A549 (cell line): Measurements from ENCODE around the gene ATP13A5. TPM values are rescaled to one million over a fixed set of nuclear protein-coding genes. Genes with fewer than 3 reads are reported as not detected.

Source experiments
- ATAC-seq, 2 experiments: fragments of 200-7000 bp in 1 of 2; fragments of >200 bp in 1 of 2; cut with Nextera tagmentation in 1 of 2; cut with Tn5 transposase in 1 of 2; 3 replicates each; pipeline versions ENCODE4 v1.8.0 to v1.9.1; 2018 to 2020; ENCODE audit warnings: mild to moderate bottlenecking in 1 of 2, moderate library complexity in 1 of 2
- CTCF ChIA-PET: fragments of 300-600 bp; sonication (Branson Sonifier 250); formaldehyde crosslinking; extraction: SDS; loops from one replicate; lab custom pipeline; 2021; ENCODE audit warnings: antibody characterized with exemption, inconsistent platforms; lab: Yijun Ruan, JAX
- POLR2A ChIA-PET: fragments of 350-600 bp; formaldehyde crosslinking; extraction: SDS; loops from one replicate; lab custom pipeline; 2021; ENCODE audit warnings: antibody characterized with exemption, inconsistent platforms; lab: Yijun Ruan, JAX
- DNase-seq, 2 experiments: peaks; one replicate each; pipeline versions ENCODE4 v3.0.0 to v3.0.0-alpha.2; 2011 to 2016; ENCODE audit warnings: low read depth in 1 of 2, low spot score in 1 of 2
- FAIRE-seq: peaks from 2 replicates; lab custom pipeline; 2011; peaks lifted over from hg19 to GRCh38; lab: Jason Lieb, UNC
- H3K27ac ChIP-seq, 2 experiments: fragments of >200 bp; sonication (Bioruptor Twin); formaldehyde crosslinking; 3 replicates each; pipeline ENCODE4 v1.5.1; 2016 to 2017
- H3K4me1 ChIP-seq: fragments of >200 bp; sonication (Bioruptor Twin); formaldehyde crosslinking; 3 replicates; pipeline ENCODE4 v1.6.1; 2016
- H3K4me2 ChIP-seq: fragments of >200 bp; sonication (Bioruptor Twin); formaldehyde crosslinking; 3 replicates; pipeline ENCODE4 v1.6.1; 2016
- H3K4me3 ChIP-seq: fragments of >200 bp; sonication (Bioruptor Twin); formaldehyde crosslinking; 3 replicates; pipeline ENCODE4 v1.5.1; 2016
- H3K9me3 ChIP-seq: fragments of >200 bp; sonication (Bioruptor Twin); formaldehyde crosslinking; 3 replicates; pipeline ENCODE4 v1.6.1; 2016
- BHLHE40 ChIP-seq: IDR thresholded peaks from 2 replicates; pipeline ENCODE4 v1.6.1; 2012; ENCODE audit warnings: low read depth, low read length, inconsistent platforms
- CBX2 ChIP-seq: fragments of 200-600 bp; sonication (generic); IDR thresholded peaks from 2 replicates; pipeline ENCODE4 v1.6.1; 2016; ENCODE audit warnings: low read depth, mild to moderate bottlenecking, borderline replicate concordance
- CEBPB ChIP-seq, 2 experiments: fragments of >200 bp in 1 of 2; sonication (Bioruptor Twin) in 1 of 2; formaldehyde crosslinking in 1 of 2; IDR thresholded peaks; 2 replicates each; pipeline ENCODE4 v1.6.1; 2012 to 2016
- CHD4 ChIP-seq: fragments of 200-600 bp; sonication (generic); IDR thresholded peaks from 2 replicates; pipeline ENCODE4 v1.6.1; 2016; ENCODE audit warnings: antibody characterized with exemption, mild to moderate bottlenecking, borderline replicate concordance
- CTCF ChIP-seq: fragments of >200 bp; sonication (Bioruptor Twin); formaldehyde crosslinking; IDR thresholded peaks from 3 replicates; pipeline ENCODE4 v1.5.1; 2016
- E2F6 ChIP-seq: IDR thresholded peaks from 2 replicates; pipeline ENCODE4 v1.6.1; 2012; ENCODE audit warnings: low read depth, borderline replicate concordance
- EHMT2 ChIP-seq: fragments of 200-600 bp; sonication (generic); IDR thresholded peaks from 2 replicates; pipeline ENCODE4 v1.6.1; 2016; ENCODE audit warnings: antibody characterized with exemption, low read depth, mild to moderate bottlenecking, moderate library complexity
- EP300 ChIP-seq, 2 experiments: fragments of >200 bp; sonication (Bioruptor Twin); formaldehyde crosslinking; IDR thresholded peaks; 2 replicates in 1 of 2; 3 replicates in 1 of 2; pipeline ENCODE4 v1.6.1; 2016 to 2017
- FOSB ChIP-seq: fragments of 250-450 bp; sonication (Bioruptor Pico); IDR thresholded peaks from 2 replicates; pipeline ENCODE4 v1.5.0; 2020; ENCODE audit warnings: mild to moderate bottlenecking, moderate library complexity
- GATA3 ChIP-seq: IDR thresholded peaks from 2 replicates; pipeline ENCODE4 v1.6.1; 2012; ENCODE audit warnings: borderline replicate concordance
- HOXA7 ChIP-seq: fragments of 250-450 bp; sonication (Bioruptor Pico); IDR thresholded peaks from 2 replicates; pipeline ENCODE4 v1.5.0; 2020; ENCODE audit warnings: mild to moderate bottlenecking, moderate library complexity
- JUN ChIP-seq, 2 experiments: fragments of >200 bp; sonication (Bioruptor Twin); formaldehyde crosslinking; IDR thresholded peaks; 2 replicates in 1 of 2; 3 replicates in 1 of 2; pipeline ENCODE4 v1.6.1; 2016 to 2017
- JUNB ChIP-seq: fragments of >200 bp; sonication (Bioruptor Twin); formaldehyde crosslinking; IDR thresholded peaks from 2 replicates; pipeline ENCODE4 v1.6.1; 2016
- KDM1A ChIP-seq: fragments of 200-600 bp; sonication (generic); IDR thresholded peaks from 2 replicates; pipeline ENCODE4 v1.6.1; 2016; ENCODE audit warnings: low read depth, mild to moderate bottlenecking
- KDM5A ChIP-seq: fragments of 200-600 bp; sonication (generic); IDR thresholded peaks from 2 replicates; pipeline ENCODE4 v1.6.1; 2016; ENCODE audit warnings: antibody characterized with exemption, mild to moderate bottlenecking
- MAZ ChIP-seq: fragments of 150-350 bp; IDR thresholded peaks from 2 replicates; pipeline ENCODE4 v1.6.1; 2014; ENCODE audit warnings: antibody characterized with exemption, low read depth, low read length, borderline replicate concordance
- MYC ChIP-seq: IDR thresholded peaks from 2 replicates; pipeline ENCODE4 v1.6.1; 2012; ENCODE audit warnings: mild to moderate bottlenecking, inconsistent platforms, low read length, improper control_type of control experiment, borderline replicate concordance
- NFE2L2 ChIP-seq: fragments of 150-350 bp; conservative IDR thresholded peaks from 2 replicates; pipeline ENCODE4 v1.6.1; 2014; ENCODE audit warnings: low read length
- NPAS2 ChIP-seq: fragments of 250-450 bp; sonication (Bioruptor Pico); IDR thresholded peaks from 2 replicates; pipeline ENCODE4 v1.8.0; 2022; ENCODE audit warnings: mild to moderate bottlenecking, moderate library complexity, borderline replicate concordance
- NR3C1 ChIP-seq: fragments of >200 bp; sonication (Bioruptor Twin); formaldehyde crosslinking; IDR thresholded peaks from 3 replicates; pipeline ENCODE4 v1.6.1; 2017
- PBX3 ChIP-seq: IDR thresholded peaks from 2 replicates; pipeline ENCODE4 v1.6.1; 2012
- POLR2A ChIP-seq: IDR thresholded peaks from 2 replicates; pipeline ENCODE4 v1.6.1; 2012; ENCODE audit warnings: mild to moderate bottlenecking, low read length
- POLR2AphosphoS2 ChIP-seq: conservative IDR thresholded peaks from 2 replicates; pipeline ENCODE4 v1.6.1; 2012; ENCODE audit warnings: low read length, improper control_type of control experiment, inconsistent platforms
- RAD21 ChIP-seq, 2 experiments: fragments of >200 bp in 1 of 2; sonication (Bioruptor Twin) in 1 of 2; formaldehyde crosslinking in 1 of 2; IDR thresholded peaks in 1 of 2; conservative IDR thresholded peaks in 1 of 2; 2 replicates in 1 of 2; 3 replicates in 1 of 2; pipeline ENCODE4 v1.6.1; 2012 to 2018; ENCODE audit warnings: inconsistent platforms in 1 of 2
- RNF2 ChIP-seq: fragments of 200-600 bp; sonication (generic); IDR thresholded peaks from 2 replicates; pipeline ENCODE4 v1.6.1; 2016; ENCODE audit warnings: low read depth, mild to moderate bottlenecking, antibody characterized with exemption, moderate library complexity, borderline replicate concordance
- TP53 ChIP-seq: fragments of 250-450 bp; sonication (Bioruptor Pico); IDR thresholded peaks from 2 replicates; pipeline ENCODE4 v1.5.0; 2021; ENCODE audit warnings: mild to moderate bottlenecking, moderate library complexity
- ZNF302 ChIP-seq: fragments of 250-450 bp; sonication (Bioruptor Pico); IDR thresholded peaks from 2 replicates; pipeline ENCODE4 v1.9.0; 2021; ENCODE audit warnings: inconsistent platforms, mild to moderate bottlenecking, moderate library complexity
- ZSCAN20 ChIP-seq: fragments of 250-450 bp; sonication (Bioruptor Pico); IDR thresholded peaks from 2 replicates; pipeline ENCODE4 v1.8.0; 2022; ENCODE audit warnings: mild to moderate bottlenecking, moderate library complexity
- WGBS: methylation state at CpG from one replicate; pipeline ENCODE4 v1.1.6; 2017; ENCODE audit errors: missing lambda C conversion rate; 5-methylcytosine and 5-hydroxymethylcytosine counted together
- polyA plus RNA-seq, 4 experiments: library from polyadenylated mRNA; depleted of rRNA in 3 of 4; stranded (reverse); fragments of >200 nt; fragmentation: RNase III in 1 of 4; extraction: RNeasy Plus Mini Kit Qiagen cat#74134 plus additional on column Dnase treatment in 1 of 4; gene quantifications; 2 replicates in 3 of 4; 3 replicates in 1 of 4; pipeline ENCODE4 v1.2.3, GENCODE V29; 2011 to 2017
- TF ChIP-seq, protein P1 (sequence below): fragments of 450-650 bp; IDR thresholded peaks from 2 replicates; pipeline ENCODE4 v1.6.1; 2014; ENCODE audit warnings: antibody characterized with exemption
- TF ChIP-seq, protein P2 (sequence below): IDR thresholded peaks from 2 replicates; pipeline ENCODE4 v1.6.1; 2012

ATP13A5 gene
- polyA plus RNA-seq, 2 of the 4 experiments (the other 2 are of a cell fraction) = not detected

GRCh38 chr3:193292386-193292785 lies 86.2 kb downstream of the ATP13A5 start:
- DNase-seq (no peak), FAIRE-seq (no peak), ATAC-seq (no peak)
- WGBS = 0% methylated on average over 3 of the region's 3 CpGs
- POLR2A ChIA-PET = no interaction called here
- Histone ChIP-seq H3K4me1 (no peaks in the 10 kb centered on the region), H3K27ac (no peak overlapping the region), H3K4me2 (no peak overlapping the region), H3K4me3 (no peak overlapping the region), H3K9me3 (no peaks in the 10 kb centered on the region)
- CTCF ChIA-PET = no interaction called here
- no peak for TF ChIP-seq CHD4
- no peak for TF ChIP-seq FOSB (CRISPR knock-in tag)
- no peak for TF ChIP-seq POLR2A

- Histone ChIP-seq H3K4me2 (no peak overlapping the region), H3K4me1 (no peaks in the 10 kb centered on the region), H3K4me3 (no peak overlapping the region), H3K27ac (no peak overlapping the region), H3K9me3 (no peaks in the 10 kb centered on the region)
- FAIRE-seq (no peak), DNase-seq (no peak), ATAC-seq (no peak)
- TF ChIP-seq JUN (IDR thresholded peaks at IDR 0.05) = no peak
- no peak for TF ChIP-seq JUNB
- no peak for TF ChIP-seq CBX2
- TF ChIP-seq, protein P1, sequence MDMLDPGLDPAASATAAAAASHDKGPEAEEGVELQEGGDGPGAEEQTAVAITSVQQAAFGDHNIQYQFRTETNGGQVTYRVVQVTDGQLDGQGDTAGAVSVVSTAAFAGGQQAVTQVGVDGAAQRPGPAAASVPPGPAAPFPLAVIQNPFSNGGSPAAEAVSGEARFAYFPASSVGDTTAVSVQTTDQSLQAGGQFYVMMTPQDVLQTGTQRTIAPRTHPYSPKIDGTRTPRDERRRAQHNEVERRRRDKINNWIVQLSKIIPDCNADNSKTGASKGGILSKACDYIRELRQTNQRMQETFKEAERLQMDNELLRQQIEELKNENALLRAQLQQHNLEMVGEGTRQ = no peak
- no peak for TF ChIP-seq POLR2A
- TF ChIP-seq CTCF = no peak
- TF ChIP-seq RAD21 (conservative IDR thresholded peaks at IDR 0.05 in 1 of 2, IDR thresholded peaks at IDR 0.05 in 1 of 2) = no peak
- no peak for TF ChIP-seq HOXA7
- TF ChIP-seq POLR2AphosphoS2 = no peak
- no peak for TF ChIP-seq RNF2
- TF ChIP-seq GATA3 = no peak
- no peak for TF ChIP-seq EHMT2
- TF ChIP-seq ZNF302 (CRISPR knock-in tag) = no peak
- TF ChIP-seq, protein P2, sequence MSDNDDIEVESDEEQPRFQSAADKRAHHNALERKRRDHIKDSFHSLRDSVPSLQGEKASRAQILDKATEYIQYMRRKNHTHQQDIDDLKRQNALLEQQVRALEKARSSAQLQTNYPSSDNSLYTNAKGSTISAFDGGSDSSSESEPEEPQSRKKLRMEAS = no peak
- TF ChIP-seq NPAS2 (CRISPR knock-in tag) = no peak
- no peak for TF ChIP-seq EP300 (IDR thresholded peaks at IDR 0.05)
- CTCF ChIA-PET = no interaction called here
- POLR2A ChIA-PET = no interaction called here
- 32% methylated on average over 3 of the region's 3 CpGs for WGBS
These were observed 107.3 kb downstream of the ATP13A5 start for GRCh38 chr3:193271101-193271840.

DNA sequence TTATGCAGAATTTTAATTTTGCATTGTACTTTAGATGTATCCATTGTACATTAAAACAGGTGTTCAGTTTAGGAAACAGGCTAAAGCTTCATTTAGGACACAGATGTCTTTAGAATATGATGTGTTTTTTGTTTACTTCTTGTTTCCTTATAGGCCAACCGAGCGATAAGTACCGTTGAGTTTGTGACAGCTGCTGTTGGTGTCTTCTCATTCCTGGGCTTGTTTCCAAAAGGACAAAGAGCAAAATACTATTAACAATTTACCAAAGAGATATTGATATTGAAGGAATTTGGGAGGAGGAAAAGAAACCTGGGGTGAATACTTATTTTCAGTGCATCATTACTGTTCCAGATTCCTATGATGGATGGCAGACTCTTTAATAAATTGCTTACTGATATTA lies 108.1 kb downstream of the ATP13A5 start:
- Histone ChIP-seq H3K4me2 (no peak overlapping the region), H3K9me3 (no peaks in the 10 kb centered on the region), H3K4me1 (no peaks in the 10 kb centered on the region), H3K27ac (no peak overlapping the region), H3K4me3 (no peak overlapping the region)
- TF ChIP-seq KDM1A (no peak), TP53 (no peak), E2F6 (no peak), ZSCAN20 (CRISPR knock-in tag) (no peak), MAZ (no peak), KDM5A (no peak), BHLHE40 (no peak), NFE2L2 (no peak), MYC (no peak), ZNF302 (CRISPR knock-in tag) (no peak), CEBPB (IDR thresholded peaks at IDR 0.05) (no peak), PBX3 (no peak), NR3C1 (no peak)
- ChIA-PET CTCF (no interaction called here), POLR2A (no interaction called here)
- WGBS = 53% methylated on average over 3 of the region's 3 CpGs
- no peak for FAIRE-seq
- no peak for ATAC-seq
- DNase-seq = no peak
